Hematopoietic multipotent progenitor cell treated with erythropoietin and hydrocortisone succinate and interleukin-3 and kit ligand, for 17 days (in vitro differentiated cells): Measurements from ENCODE around the gene SAMD7.

ENCODE experiments used
- DNase-seq: peaks from one replicate; pipeline ENCODE4 v3.0.0-alpha.2; 2015; ENCODE audit warnings: low spot score

SAMD7 gene

DNA sequence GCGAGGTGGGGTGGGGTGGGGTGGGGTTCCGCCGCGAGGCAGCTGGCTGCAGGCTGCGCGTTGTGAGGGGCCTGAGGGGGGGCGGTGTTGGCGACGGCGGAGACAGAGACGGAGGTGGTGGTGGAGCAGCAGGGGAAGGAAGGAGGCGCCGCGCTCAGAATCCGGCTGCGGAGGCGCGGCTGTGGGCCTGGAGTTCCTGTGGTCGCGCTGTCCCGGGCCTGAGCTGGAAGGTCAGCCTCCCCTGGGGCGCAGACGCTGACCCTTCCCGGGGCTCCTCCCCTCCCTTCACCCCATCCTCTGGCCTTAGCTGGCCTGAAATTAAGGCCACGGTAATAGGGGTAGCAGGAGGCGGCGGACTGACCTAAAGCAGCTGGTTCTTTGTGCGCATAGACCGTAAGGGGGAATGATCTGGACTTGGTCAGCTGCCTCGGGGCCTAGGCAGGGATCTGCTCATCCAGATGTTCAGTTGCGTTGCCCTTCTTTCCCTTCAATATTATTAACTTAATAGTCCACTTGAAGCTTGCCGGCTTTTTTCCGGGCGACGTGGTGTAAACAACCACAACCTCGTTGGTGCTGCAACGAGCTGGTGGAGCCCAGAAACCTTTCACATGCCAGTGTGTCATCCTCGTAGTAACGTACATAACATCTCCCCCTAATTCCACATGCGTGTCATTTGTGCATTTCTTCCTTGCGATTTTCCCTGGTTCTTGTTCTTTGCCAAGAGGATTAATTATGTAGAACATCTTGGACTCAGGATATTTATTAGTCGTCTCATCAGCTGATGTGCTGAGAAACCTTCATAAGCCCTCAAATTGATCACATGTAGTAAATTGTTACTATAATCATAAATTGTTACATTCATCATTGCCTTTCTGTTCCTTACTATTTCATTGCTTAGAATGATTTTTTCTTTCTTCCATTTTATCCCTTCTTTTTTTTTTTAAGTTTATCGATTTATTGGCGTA is 55.9 kb downstream of the SAMD7 start:
- peak; percentile 84 for DNase-seq

DNA sequence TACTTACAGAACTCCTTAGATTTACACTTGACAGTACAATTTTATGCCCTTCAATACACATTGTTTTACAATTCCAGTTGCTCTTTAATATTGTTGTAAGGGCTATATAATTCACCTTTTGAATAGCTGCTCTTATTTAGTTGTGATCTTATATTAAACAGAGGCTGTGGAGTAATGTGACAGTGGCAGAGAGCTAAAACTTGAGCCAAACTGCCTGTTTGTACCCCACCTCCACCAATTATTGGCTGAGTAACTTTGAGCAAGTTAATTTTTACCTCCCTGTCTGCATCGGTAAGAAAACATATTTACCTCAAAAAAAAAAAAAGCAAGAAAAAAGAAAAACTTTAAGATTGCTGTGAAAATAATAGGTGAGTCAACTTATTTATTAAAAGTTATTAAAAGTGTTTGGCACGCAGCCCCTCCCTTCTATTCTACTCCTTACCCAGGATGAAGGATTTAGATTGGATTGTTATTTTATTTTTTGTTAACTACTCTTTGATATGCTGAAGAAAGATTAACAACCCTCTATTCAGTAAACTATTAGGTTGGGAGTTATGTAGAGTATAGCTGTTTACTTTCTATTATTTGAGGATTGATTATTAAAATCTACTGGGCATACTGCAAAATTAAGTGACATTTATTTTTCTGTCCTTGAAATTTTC is 57.0 kb downstream of the SAMD7 start:
- DNase-seq = peak; percentile 68

DNA sequence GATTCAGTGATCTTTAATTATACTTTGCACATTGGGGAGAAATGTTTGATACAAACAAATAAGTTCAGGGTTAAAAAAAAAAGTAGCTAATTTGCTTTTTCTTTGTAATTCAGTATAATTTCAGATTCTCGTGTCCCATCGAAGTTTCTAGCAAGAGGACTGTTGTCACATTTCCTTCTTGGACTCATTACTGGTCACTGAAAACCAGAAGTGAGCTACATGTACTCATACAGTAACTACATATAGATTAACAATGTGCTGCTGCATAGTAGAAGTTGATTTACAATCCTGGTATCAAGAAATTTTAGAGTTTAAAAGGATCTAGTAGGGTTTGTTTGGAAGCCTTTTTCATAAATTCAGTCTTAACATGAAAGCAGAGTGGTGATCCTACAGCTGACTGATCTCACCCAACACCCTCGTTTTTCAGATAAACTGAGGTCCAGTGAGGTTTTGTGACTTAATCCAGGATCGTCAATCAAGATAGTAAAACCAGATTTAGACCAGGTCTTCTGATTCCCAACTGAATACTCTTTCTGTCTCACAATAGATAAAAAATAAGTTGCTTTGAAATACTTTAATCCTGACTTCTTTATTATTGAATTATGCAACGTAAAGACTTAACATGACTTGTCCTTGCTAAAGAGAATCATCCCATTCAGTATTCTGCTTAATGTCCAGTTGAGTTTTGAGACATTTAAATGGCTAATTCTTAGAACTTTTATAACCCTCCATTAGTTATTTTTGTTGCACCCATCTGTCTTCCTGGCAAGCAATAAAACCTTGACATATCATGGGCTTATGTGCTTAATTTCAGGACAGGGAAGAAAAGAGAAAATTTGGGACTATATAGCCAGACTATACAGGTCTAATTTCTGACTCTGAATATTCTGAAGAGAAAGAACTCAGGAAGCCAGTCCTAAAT is 58.1 kb downstream of the SAMD7 start:
- peak; percentile 65 for DNase-seq

DNA sequence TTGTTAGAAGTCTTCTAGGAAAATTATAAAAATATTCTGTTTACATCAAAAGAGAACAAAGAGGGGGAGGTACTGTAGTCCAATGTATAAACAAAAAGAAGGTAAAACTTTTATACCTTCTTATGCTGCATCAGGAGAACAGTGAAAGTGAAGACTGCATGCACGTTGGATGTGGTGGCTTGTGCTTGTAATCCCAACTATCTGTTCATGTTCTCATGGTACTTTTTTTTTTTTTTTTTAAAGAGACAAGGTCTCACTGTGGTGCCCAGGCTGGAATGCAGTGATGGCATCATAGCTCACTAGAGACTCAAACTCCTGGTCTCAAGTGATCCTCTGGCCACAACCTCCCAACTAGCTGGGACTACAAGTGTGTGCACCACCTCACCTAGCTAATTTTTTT is 59.5 kb downstream of the SAMD7 start:
- DNase-seq = peak; percentile 64

DNA sequence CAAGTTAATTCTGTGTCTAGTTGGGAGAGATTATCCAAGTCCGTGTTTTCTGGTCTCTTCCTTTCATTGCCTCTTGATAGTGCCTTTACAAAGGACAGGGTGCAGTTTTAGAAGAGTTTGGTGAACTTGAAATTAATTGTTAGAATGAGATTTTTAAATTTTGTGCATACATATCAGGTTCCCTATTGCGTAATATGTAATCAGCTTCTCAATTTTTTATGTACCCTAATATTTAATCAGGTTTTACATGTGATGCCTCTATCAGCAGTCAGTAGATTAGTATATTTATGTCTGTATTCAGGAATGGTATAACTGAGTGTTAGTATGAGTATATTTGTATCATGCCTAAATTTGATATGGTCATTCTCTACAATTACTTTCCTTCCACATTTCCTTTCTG is 60.1 kb downstream of the SAMD7 start:
- peak; percentile 39 for DNase-seq

DNA sequence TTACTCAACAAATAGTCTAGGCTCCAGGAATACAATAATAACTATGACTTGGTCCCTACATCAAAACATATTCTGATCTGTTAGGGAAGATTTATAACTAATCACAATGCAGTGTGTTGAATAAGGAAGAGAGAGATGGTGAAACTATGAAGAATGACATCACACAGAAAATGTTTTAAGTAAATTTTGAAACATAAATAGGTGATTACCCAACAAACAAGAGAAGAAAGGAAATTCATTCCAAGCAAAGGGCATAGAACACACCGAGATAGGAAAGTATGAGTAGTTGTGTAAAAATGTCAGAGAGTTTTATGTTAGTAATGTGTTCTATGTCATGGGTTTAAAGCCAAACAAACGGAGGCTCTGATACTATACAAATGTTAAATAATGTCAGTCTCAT is 68.7 kb downstream of the SAMD7 start:
- DNase-seq = no peak

DNA sequence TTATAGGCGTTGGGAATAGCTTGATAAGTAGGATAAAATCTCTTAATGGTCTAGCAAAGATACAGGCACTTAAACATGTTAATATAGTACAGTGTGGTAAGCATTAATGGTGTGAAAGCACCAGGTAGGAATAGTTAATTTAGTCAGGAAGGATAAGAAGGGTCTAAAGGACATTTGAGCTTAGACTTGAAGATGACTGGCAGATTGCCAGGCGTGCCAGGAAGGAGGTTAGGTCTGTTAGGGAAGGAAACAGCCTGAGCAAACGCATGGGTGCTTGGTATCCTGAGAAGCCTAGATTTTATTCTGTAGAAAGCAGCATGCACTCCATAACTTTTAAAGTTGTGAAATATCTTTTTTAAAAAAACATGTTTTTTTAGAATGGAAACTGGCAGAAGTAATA is 72.9 kb downstream of the SAMD7 start:
- peak; percentile 60 for DNase-seq
